H9 (cell line): ENCODE data around the gene C2CD4A. TPM values are rescaled to one million over a fixed set of nuclear protein-coding genes. Genes with fewer than 3 reads are reported as not detected.

Experiments
- DNase-seq: peaks from one replicate; pipeline ENCODE4 v3.0.0-alpha.2; 2017
- H2AFZ ChIP-seq: one replicate; pipeline ENCODE4 v1.6.1; 2013; ENCODE audit warnings: mild to moderate bottlenecking, low read length, control low read depth, moderate library complexity
- H2AK5ac ChIP-seq: 2 replicates; pipeline ENCODE4 v1.6.1; 2013; ENCODE audit warnings: low read length, control low read depth, mixed read lengths; ENCODE audit not compliant: insufficient read length
- H2BK120ac ChIP-seq: one replicate; pipeline ENCODE4 v1.6.1; 2013; ENCODE audit warnings: low read depth, mild to moderate bottlenecking, low read length, control low read depth, inconsistent platforms; ENCODE audit not compliant: poor library complexity, severe bottlenecking
- H2BK12ac ChIP-seq: 2 replicates; pipeline ENCODE4 v1.6.1; 2013; ENCODE audit warnings: low read length, control low read depth, mixed read lengths, low read depth; ENCODE audit not compliant: insufficient read length
- H2BK15ac ChIP-seq: 2 replicates; pipeline ENCODE4 v1.6.1; 2013; ENCODE audit warnings: low read depth, low read length, control low read depth
- H2BK20ac ChIP-seq: one replicate; pipeline ENCODE4 v1.6.1; 2013; ENCODE audit warnings: low read depth, mild to moderate bottlenecking, low read length, control low read depth, inconsistent platforms; ENCODE audit not compliant: poor library complexity, severe bottlenecking
- H2BK5ac ChIP-seq: 2 replicates; pipeline ENCODE4 v1.6.1; 2013; ENCODE audit warnings: low read length, control low read depth, mixed read lengths; ENCODE audit not compliant: insufficient read length
- H3K14ac ChIP-seq: 2 replicates; pipeline ENCODE4 v1.6.1; 2013; ENCODE audit warnings: low read length, control low read depth; ENCODE audit not compliant: insufficient read depth
- H3K18ac ChIP-seq: 2 replicates; pipeline ENCODE4 v1.6.1; 2013; ENCODE audit warnings: low read depth, mild to moderate bottlenecking, mixed read lengths, low read length, control low read depth; ENCODE audit not compliant: insufficient read length
- H3K23ac ChIP-seq: 2 replicates; pipeline ENCODE4 v1.6.1; 2013; ENCODE audit warnings: low read length, control low read depth, mixed read lengths, low read depth; ENCODE audit not compliant: insufficient read length
- H3K23me2 ChIP-seq: 2 replicates; pipeline ENCODE4 v1.6.1; 2013; ENCODE audit warnings: low read depth, mild to moderate bottlenecking, mixed read lengths, low read length, control low read depth; ENCODE audit not compliant: insufficient read length, poor library complexity, severe bottlenecking
- H3K27ac ChIP-seq: 2 replicates; pipeline ENCODE4 v1.5.1; 2013; ENCODE audit warnings: low read length, control low read depth, mixed read lengths, low read depth; ENCODE audit not compliant: insufficient read length
- H3K27me3 ChIP-seq: 2 replicates; pipeline ENCODE4 v1.6.1; 2013; ENCODE audit warnings: low read length, control low read depth, inconsistent platforms; ENCODE audit not compliant: insufficient read depth
- H3K4ac ChIP-seq: 2 replicates; pipeline ENCODE4 v1.6.1; 2013; ENCODE audit warnings: low read depth, mild to moderate bottlenecking, control low read depth, inconsistent platforms, low read length, moderate library complexity
- H3K4me1 ChIP-seq: 2 replicates; pipeline ENCODE4 v1.6.1; 2013; ENCODE audit warnings: low read length, control low read depth, inconsistent platforms; ENCODE audit not compliant: insufficient read depth
- H3K4me2 ChIP-seq: 2 replicates; pipeline ENCODE4 v1.6.1; 2013; ENCODE audit warnings: low read length, control low read depth, mixed read lengths; ENCODE audit not compliant: insufficient read length, insufficient read depth
- H3K56ac ChIP-seq: 2 replicates; pipeline ENCODE4 v1.6.1; 2013; ENCODE audit warnings: low read depth, mild to moderate bottlenecking, mixed read lengths, low read length, control low read depth; ENCODE audit not compliant: insufficient read length
- H3K79me1 ChIP-seq: 2 replicates; pipeline ENCODE4 v1.6.1; 2013; ENCODE audit warnings: low read depth, mild to moderate bottlenecking, moderate library complexity, low read length, control low read depth, inconsistent platforms; ENCODE audit not compliant: insufficient read depth, poor library complexity, severe bottlenecking
- H3K79me2 ChIP-seq: 2 replicates; pipeline ENCODE4 v1.6.1; 2013; ENCODE audit warnings: low read length, control low read depth, inconsistent platforms; ENCODE audit not compliant: insufficient read depth
- H3K9ac ChIP-seq: 2 replicates; pipeline ENCODE4 v1.6.1; 2013; ENCODE audit warnings: low read length, control low read depth, mixed read lengths; ENCODE audit not compliant: insufficient read length; ENCODE audit errors: extremely low read depth
- H3K9me3 ChIP-seq: one replicate; pipeline ENCODE4 v1.6.1; 2013; ENCODE audit warnings: low read depth, low read length, inconsistent platforms; ENCODE audit not compliant: control insufficient read depth
- H3T11ph ChIP-seq: one replicate; pipeline ENCODE4 v1.6.1; 2013; ENCODE audit warnings: mild to moderate bottlenecking, low read length, control low read depth, inconsistent platforms
- H4K20me1 ChIP-seq: one replicate; pipeline ENCODE4 v1.6.1; 2013; ENCODE audit not compliant: control insufficient read depth, insufficient read length, insufficient read depth
- H4K5ac ChIP-seq: 2 replicates; pipeline ENCODE4 v1.6.1; 2013; ENCODE audit warnings: low read depth, mild to moderate bottlenecking, mixed read lengths, low read length, control low read depth; ENCODE audit not compliant: insufficient read length
- H4K8ac ChIP-seq: replicated peaks from 2 replicates; pipeline ENCODE4 v1.6.1; 2013; ENCODE audit warnings: low read length, control low read depth, mixed read lengths, low read depth; ENCODE audit not compliant: insufficient read length
- H4K91ac ChIP-seq: 2 replicates; pipeline ENCODE4 v1.6.1; 2013; ENCODE audit warnings: low read depth, mild to moderate bottlenecking, moderate library complexity, mixed read lengths, low read length, control low read depth; ENCODE audit not compliant: insufficient read length
- H3K27ac Mint-ChIP-seq, 3 experiments: 2 replicates in 2 of 3; 3 replicates in 1 of 3; pipeline ENCODE4 v1.8.0; 2020 to 2021; ENCODE audit warnings: mixed read lengths in 3 of 3, mild to moderate bottlenecking in 1 of 3, moderate library complexity in 1 of 3
- H3K27me3 Mint-ChIP-seq: 2 replicates; pipeline ENCODE4 v1.8.0; 2021; ENCODE audit warnings: low read depth, mild to moderate bottlenecking, moderate library complexity, mixed read lengths
- H3K36me3 Mint-ChIP-seq, 3 experiments: 2 replicates in 2 of 3; 3 replicates in 1 of 3; pipeline ENCODE4 v1.8.0; 2020 to 2021; ENCODE audit warnings: low read depth in 3 of 3, mixed read lengths in 3 of 3; ENCODE audit not compliant: insufficient read depth in 1 of 3
- H3K4me1 Mint-ChIP-seq, 2 experiments: 2 replicates each; pipeline ENCODE4 v1.8.0; 2020; ENCODE audit warnings: mixed read lengths in 2 of 2
- H3K4me3 Mint-ChIP-seq, 2 experiments: 2 replicates in 1 of 2; 3 replicates in 1 of 2; pipeline ENCODE4 v1.8.0; 2020 to 2021; ENCODE audit warnings: mild to moderate bottlenecking in 2 of 2, mixed read lengths in 2 of 2, moderate library complexity in 1 of 2
- H3K9me3 Mint-ChIP-seq, 2 experiments: 2 replicates in 1 of 2; 3 replicates in 1 of 2; pipeline ENCODE4 v1.8.0; 2020; ENCODE audit warnings: mild to moderate bottlenecking in 2 of 2, mixed read lengths in 2 of 2, moderate library complexity in 1 of 2
- CTCF ChIP-seq: fragments of 200-600 bp; sonication (generic); conservative IDR thresholded peaks from 3 replicates; pipeline ENCODE4 v1.8.0; 2021; ENCODE audit warnings: antibody characterized with exemption, mild to moderate bottlenecking
- WGBS: extraction: QIAGEN DNeasy Blood & Tissue Kit; methylation state at CpG from one replicate; pipeline ENCODE4 v1.1.7; 2013; ENCODE audit warnings: missing lambda C conversion rate, low lambda C conversion rate, mixed read lengths; ENCODE audit not compliant: insufficient read length; ENCODE audit errors: extremely low coverage; 5-methylcytosine and 5-hydroxymethylcytosine counted together
- total RNA-seq: library from RNA; stranded (reverse); gene quantifications from 2 replicates; pipeline ENCODE4 v1.2.1, GENCODE V29; 2021

Gene C2CD4A
- total RNA-seq, 1 experiment from 2014 or later = not detected

DNA sequence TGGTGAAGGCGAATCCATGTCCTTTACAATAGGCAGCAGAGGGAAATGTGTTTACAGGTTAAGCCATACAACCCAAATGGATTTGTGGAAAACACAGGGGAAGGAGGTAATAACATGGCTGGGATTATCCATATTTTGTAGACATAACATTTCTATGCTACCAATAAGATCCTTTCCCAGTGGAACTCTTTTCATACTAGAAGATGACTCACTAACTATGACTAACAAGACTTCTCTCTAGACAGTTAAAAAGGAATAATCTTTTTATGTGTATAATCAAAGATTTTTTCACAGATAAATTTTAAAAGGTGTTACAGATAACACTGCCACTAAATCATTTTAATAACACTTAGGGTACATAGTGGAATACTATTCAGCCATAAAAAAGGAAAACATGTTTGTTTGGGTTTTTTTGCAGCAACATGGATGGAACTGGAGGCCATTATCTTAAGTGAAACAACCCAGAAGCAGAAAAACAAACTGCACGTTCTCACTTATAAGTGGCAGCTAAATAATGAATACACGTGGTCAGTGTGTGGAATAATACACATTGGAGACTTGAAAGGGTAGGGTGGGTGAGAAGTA is 46.1 kb upstream of the C2CD4A start:
- no peak overlapping the region for H2BK20ac ChIP-seq
- no peaks in the 10 kb centered on the region for H3K4me1 ChIP-seq
- Mint-ChIP-seq H3K4me1 (no peaks in the 10 kb centered on the region), H3K9me3 (peaks cover 3 to 9% of the 10 kb centered on the region in 2 experiments; a peak in 3 of 5 replicates), H3K27me3 (no peaks in the 10 kb centered on the region), H3K4me3 (no peak overlapping the region), H3K36me3 (peaks cover 0 to 16% (median 4%) of the 10 kb centered on the region in 3 experiments), H3K27ac (no peak overlapping the region)
- no peak overlapping the region for H3K14ac ChIP-seq
- WGBS = no CpG with 5 or more reads among the region's 3 CpGs
- no peak overlapping the region for H2BK12ac ChIP-seq
- H2AK5ac ChIP-seq = no peak overlapping the region
- no peaks in the 10 kb centered on the region for H3K23me2 ChIP-seq
- no peak overlapping the region for H3K4ac ChIP-seq
- H3K27me3 ChIP-seq = no peaks in the 10 kb centered on the region
- no peak overlapping the region for H3K9ac ChIP-seq
- H2BK5ac ChIP-seq = no peak overlapping the region
- no peak overlapping the region for H3T11ph ChIP-seq
- H4K20me1 ChIP-seq = no peaks in the 10 kb centered on the region
- no peak overlapping the region for H4K5ac ChIP-seq
- H3K23ac ChIP-seq = no peak overlapping the region
- H4K91ac ChIP-seq = no peak overlapping the region
- H3K4me2 ChIP-seq = no peak overlapping the region
- no peak overlapping the region for H3K27ac ChIP-seq
- no peaks in the 10 kb centered on the region for H3K9me3 ChIP-seq
- H3K18ac ChIP-seq = no peak overlapping the region
- no peak overlapping the region for H2BK15ac ChIP-seq
- H2BK120ac ChIP-seq = no peak overlapping the region
- no peak overlapping the region for H2AFZ ChIP-seq
- TF ChIP-seq CTCF = no peak
- no peak for DNase-seq
- H3K79me1 ChIP-seq = no peaks in the 10 kb centered on the region
- H3K56ac ChIP-seq = no peak overlapping the region
- H4K8ac ChIP-seq = no peak overlapping the region
- no peaks in the 10 kb centered on the region for H3K79me2 ChIP-seq
